DMS 273 treated with DMSO at 0.1 percent for 48 hours (cell line): Measurements from ENCODE around the gene LCE1D.

ENCODE experiments used
- DNase-seq: peaks from one replicate; lab custom pipeline; 2025; lab: John Stamatoyannopoulos, UW

The LCE1D gene, protein sequence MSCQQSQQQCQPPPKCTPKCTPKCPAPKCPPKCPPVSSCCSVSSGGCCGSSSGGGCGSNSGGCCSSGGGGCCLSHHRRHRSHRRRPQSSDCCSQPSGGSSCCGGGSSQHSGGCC

DNA sequence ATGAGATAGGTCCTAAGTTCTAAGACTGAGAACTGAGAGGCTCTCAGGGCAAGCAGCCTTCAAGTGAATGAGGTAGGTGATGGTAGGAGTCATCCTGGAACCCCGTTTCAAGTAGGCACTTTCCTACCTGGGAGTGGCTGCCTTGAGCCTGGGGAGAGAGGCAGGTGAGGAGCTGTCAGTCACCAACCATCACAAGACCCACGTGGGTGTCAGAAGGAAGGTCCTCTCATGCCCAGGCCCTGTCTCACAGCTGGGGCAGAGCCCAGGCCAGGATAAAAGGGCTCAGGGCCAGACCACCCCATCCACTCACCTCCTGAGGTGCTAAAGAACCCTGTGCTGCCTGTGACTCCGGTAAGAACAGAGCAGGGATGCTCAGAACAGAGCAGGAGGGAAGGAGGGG lies at the start of gene LCE1D:
Gene LCE1D, plus strand, starts transcription at position 301 of the 400 bp plus-strand sequence. CDS start 1,074 bp downstream, outside the sequence.
- DNase-seq = no peak

DNA sequence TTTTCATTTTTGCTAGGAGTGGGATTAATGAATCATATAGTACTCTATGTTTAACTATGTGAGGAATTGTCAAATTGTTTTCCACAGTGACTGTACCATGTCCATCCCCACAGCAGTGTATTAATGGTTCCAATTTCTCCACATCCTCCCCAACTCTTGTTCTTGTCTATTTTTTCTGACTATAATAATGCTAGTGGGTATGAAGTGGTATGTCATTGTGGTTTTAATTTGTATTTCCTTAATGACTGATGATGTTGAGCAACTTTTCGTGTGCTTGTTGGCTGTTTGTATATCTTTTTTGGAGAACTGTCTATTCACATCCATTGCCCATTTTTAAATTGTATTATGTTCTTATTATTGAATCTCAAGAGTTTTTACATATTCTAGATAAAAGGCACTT lies 48.7 kb upstream of the LCE1D start:
- no peak for DNase-seq

- no peak for DNase-seq
Measured at GRCh38 chr1:152752225-152752624, 44.3 kb upstream of the LCE1D start.

DNA sequence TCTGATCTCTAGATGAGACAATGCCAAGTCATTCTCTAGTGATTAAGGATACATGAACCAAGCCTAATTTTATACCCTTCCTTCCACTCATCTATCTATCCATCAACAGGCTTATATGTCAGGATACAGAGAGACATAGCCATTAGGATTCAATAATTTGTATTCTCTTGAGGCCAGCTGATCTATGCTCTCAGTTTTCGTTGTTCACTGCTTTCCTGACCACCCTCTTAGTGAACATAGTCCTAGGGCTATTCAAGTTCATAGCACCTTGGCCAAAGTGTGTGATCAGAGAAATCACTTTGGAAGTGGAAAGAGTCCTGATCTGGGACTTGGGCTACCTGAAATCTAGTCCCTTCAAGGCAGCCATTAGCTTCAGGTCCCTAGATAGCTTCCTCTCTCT lies 42.9 kb upstream of the LCE1D start:
- no peak for DNase-seq

DNA sequence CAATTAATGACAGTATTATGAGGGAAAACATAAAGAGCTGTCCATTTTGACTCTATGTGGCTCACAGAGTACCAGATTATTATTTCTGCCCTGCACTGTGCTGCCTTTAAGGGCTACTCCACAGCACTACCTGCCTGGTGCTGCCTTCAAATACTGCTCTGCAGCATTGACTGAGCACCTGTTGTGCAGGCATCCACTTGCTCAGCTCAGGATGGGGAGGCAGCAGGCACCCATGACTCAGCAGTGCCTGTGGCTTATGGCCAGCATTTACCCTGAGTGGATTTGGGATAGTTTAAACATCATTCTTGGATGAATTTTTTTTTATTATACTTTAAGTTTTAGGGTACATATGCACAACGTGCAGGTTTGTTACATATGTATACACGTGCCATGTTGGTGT lies 39.6 kb upstream of the LCE1D start:
- no peak for DNase-seq

GRCh38 chr1:152757747-152758146 lies 38.8 kb upstream of the LCE1D start, which contains the start of gene KPRP:
KPRP (plus strand) TSS chr1:152758025; CDS start chr1:152759589, 1,564 bp downstream.
- DNase-seq = no peak

DNA sequence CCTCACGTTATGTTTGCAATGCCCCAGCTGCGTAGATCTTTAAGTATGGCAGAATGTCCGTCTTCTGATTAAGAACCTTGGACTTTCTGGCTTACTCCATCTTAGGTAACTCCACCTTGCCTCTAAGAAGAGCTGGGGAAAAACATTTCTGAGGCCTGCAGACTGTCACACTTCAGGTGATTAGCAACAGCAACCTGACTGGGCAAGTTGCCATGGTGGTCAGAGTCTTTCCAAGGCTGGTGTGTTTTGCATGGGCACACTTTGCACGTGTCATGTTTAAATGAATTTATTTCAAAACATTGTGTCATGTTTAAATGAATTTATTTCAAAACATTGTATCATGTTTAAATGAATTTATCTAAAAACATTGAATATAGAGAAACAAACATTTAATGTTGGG lies 37.9 kb upstream of the LCE1D start:
- no peak for DNase-seq

- DNase-seq = no peak
Measured at GRCh38 chr1:152759453-152760173, 36.9 kb upstream of the LCE1D start.

DNA sequence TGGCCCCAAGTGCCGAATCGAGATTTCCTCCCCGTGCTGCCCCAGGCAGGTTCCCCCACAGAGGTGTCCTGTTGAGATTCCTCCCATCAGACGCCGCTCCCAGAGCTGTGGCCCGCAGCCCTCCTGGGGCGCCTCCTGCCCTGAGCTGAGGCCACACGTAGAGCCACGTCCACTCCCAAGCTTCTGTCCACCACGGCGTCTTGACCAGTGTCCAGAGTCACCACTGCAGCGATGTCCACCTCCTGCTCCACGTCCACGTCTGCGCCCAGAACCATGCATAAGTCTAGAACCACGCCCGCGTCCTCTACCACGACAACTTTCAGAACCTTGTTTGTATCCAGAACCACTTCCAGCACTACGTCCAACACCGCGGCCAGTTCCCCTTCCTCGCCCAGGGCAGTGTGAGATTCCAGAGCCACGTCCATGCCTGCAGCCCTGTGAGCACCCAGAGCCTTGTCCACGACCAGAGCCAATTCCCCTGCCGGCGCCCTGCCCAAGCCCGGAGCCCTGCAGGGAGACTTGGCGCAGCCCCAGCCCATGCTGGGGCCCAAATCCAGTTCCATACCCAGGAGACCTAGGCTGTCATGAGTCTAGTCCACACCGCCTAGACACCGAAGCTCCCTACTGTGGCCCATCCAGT lies 35.9 kb upstream of the LCE1D start:
- no peak for DNase-seq

GRCh38 chr1:152761609-152762213 lies 34.8 kb upstream of the LCE1D start:
- DNase-seq = no peak

DNA sequence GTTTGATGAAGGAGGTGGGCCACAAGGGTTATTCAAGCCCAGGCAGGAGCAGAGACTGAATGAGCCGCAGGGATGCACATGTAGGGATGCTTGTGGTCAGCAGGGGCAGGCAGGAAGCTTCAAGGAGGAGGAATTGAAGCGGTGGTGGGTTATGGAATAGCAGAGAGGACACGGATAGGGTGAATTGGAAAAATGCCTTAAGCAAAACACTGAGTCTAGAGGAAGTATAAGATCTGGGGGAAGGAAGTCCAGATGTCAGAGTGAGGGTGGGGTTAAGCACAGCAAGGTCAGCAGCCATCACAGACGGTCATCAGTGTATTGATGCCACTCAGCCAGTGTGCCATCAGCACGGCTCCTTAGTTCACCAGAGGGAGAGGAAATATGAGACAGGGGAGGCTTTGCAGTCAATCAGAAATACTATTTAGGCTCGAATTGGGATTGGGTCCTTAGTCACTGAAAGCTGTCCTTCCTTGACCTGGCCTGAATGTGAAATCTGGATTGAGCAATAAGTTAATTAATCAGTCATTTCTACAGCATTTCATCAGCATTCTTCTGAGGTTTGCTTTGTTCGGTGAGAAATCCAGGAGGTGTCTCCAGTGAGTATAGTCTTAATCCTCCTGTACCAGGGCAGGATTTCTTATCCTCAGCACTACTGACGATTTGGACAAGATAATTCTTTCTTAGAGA lies 27.5 kb upstream of the LCE1D start:
- DNase-seq = no peak

GRCh38 chr1:152770411-152770810 lies 26.1 kb upstream of the LCE1D start:
- DNase-seq = no peak

DNA sequence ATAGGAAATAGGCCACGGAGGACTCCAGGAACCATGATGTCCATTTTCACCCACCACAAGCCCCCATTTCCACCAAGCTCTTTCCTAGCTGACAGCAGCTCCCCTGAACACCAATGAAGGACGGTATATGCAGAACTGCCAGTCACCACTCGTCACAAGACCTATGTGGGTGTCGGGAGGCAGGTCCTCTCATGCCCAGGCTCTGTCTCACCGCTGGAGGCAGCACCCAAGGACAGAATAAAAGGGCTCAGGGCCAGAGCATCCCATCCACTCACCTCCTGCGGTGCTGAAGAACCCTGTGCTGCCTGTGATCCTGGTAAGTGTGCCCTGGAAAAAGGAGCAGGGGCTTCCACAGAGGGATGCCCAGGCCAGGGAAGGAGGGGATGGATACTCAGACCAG lies 21.6 kb upstream of the LCE1D start, which contains the start of gene LCE1F:
Gene LCE1F, plus strand, starts transcription at position 266 of the 400 bp plus-strand sequence. CDS start 1,232 bp downstream, outside the sequence.
- DNase-seq = no peak

DNA sequence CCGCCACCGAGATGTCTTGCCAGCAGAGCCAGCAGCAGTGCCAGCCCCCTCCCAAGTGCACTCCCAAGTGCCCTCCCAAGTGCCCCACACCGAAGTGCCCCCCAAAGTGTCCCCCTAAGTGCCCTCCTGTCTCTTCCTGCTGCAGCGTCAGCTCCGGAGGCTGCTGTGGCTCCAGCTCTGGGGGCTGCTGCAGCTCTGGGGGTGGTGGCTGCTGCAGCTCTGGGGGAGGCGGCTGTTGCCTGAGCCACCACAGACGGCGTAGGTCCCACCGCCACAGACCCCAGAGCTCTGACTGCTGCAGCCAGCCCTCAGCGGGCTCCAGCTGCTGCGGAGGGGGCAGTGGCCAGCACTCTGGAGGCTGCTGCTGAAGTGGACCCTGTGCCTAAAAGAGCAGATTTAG lies 20.2 kb upstream of the LCE1D start:
- no peak for DNase-seq

GRCh38 chr1:152777510-152778137 lies 18.9 kb upstream of the LCE1D start:
- no peak for DNase-seq

GRCh38 chr1:152783095-152783494 lies 13.4 kb upstream of the LCE1D start:
- no peak for DNase-seq

DNA sequence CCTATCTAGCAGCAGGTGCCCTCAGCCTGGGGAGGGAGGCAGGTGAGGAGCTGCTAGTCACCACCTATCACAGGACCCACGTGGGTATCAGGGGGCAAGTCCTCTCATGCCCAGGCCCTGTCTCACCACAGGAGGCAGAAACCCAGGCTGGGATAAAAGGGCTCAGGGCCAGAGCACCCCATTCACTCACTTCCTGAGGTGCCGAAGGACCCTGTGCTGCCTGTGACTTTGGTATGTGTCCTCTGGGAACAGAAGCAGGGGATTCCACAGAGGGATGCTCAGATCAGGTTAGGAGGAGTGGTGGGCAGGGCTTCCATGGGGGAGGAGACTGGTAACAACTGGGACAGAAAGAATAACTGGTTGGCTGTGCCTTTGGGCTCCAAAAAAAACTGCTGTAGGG lies 10.4 kb upstream of the LCE1D start, which contains the start of gene LCE1E:
Gene LCE1E, plus strand, starts transcription at position 181 of the 400 bp plus-strand sequence. CDS start 1,043 bp downstream, outside the sequence.
- DNase-seq = no peak

GRCh38 chr1:152795686-152796085 lies 835 bp upstream of the LCE1D start:
- no peak for DNase-seq

GRCh38 chr1:152801333-152801732 lies 4.8 kb downstream of the LCE1D start:
- no peak for DNase-seq

DNA sequence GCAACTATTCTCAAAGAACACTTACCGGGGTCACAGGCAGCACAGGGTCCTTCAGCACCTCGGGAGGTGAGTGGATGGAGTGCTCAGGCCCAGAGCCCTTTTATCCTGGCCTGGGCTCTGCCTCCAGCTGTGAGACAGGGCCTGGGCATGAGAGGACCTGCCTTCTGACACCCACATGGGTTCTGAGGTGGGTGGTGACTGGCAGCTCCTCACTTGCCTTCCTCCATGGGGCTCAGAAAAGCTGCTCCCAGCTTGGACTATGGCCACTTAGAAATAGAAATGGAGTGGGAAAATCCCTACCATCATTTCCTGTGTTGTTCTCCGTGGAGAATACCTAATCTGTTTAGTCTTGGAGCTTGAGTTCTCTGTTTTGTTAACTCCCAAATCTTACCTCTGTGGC lies 10.1 kb downstream of the LCE1D start, which contains the start of gene LCE1C:
Gene LCE1C, minus strand, starts transcription at position 76 of the 400 bp plus-strand sequence. CDS start 1,173 bp downstream, outside the sequence.
- DNase-seq = no peak

- no peak for DNase-seq
Measured at GRCh38 chr1:152811050-152811449, 14.5 kb downstream of the LCE1D start.
